Neural progenitor cell (in vitro differentiated cells): ENCODE measurements around the gene RASSF5. TPM values are rescaled to one million over a fixed set of nuclear protein-coding genes. Genes with fewer than 3 reads are reported as not detected.

ENCODE experiments used
- DNase-seq: peaks from one replicate; pipeline ENCODE4 v3.0.0-alpha.2; 2016; ENCODE audit warnings: low spot score
- H2AFZ ChIP-seq: fragments of 200-600 bp; sonication (generic); replicated peaks from 2 replicates; pipeline ENCODE4 v1.6.1; 2016; ENCODE audit warnings: antibody characterized with exemption
- H3F3A ChIP-seq: fragments of 200-600 bp; sonication (generic); 2 replicates; pipeline ENCODE4 v1.6.1; 2016; ENCODE audit warnings: antibody characterized with exemption, low read depth
- H3K27ac ChIP-seq: fragments of 200-600 bp; sonication (generic); 2 replicates; pipeline ENCODE4 v1.5.1; 2016; ENCODE audit warnings: mild to moderate bottlenecking
- H3K27me3 ChIP-seq: fragments of 200-600 bp; sonication (generic); 2 replicates; pipeline ENCODE4 v1.6.1; 2016; ENCODE audit warnings: mild to moderate bottlenecking, moderate library complexity
- H3K36me3 ChIP-seq: fragments of 200-600 bp; sonication (generic); 2 replicates; pipeline ENCODE4 v1.5.1; 2016
- H3K4me1 ChIP-seq: fragments of 200-600 bp; sonication (generic); 2 replicates; pipeline ENCODE4 v1.6.1; 2016; ENCODE audit warnings: mixed run types
- H3K4me2 ChIP-seq: fragments of 200-600 bp; sonication (generic); 2 replicates; pipeline ENCODE4 v1.6.1; 2016
- H3K4me3 ChIP-seq: fragments of 200-600 bp; sonication (generic); 2 replicates; pipeline ENCODE4 v1.5.1; 2016
- H3K79me2 ChIP-seq: fragments of 200-600 bp; sonication (generic); 2 replicates; pipeline ENCODE4 v1.6.1; 2016; ENCODE audit warnings: low read depth
- H3K9ac ChIP-seq: fragments of 200-600 bp; sonication (generic); 2 replicates; pipeline ENCODE4 v1.6.1; 2016
- H3K9me3 ChIP-seq: fragments of 200-600 bp; sonication (generic); 2 replicates; pipeline ENCODE4 v1.5.1; 2016; ENCODE audit warnings: low read depth
- H4K20me1 ChIP-seq: fragments of 200-600 bp; sonication (generic); 2 replicates; pipeline ENCODE4 v1.6.1; 2016; ENCODE audit warnings: low read depth
- H3K27ac Mint-ChIP-seq: 3 replicates; pipeline ENCODE4 v1.8.0; 2021; ENCODE audit warnings: mixed read lengths
- H3K27me3 Mint-ChIP-seq: 2 replicates; pipeline ENCODE4 v1.8.0; 2022; ENCODE audit warnings: low read depth, mild to moderate bottlenecking, inconsistent platforms, moderate library complexity, mixed read lengths; ENCODE audit not compliant: insufficient read depth
- H3K36me3 Mint-ChIP-seq: 3 replicates; pipeline ENCODE4 v1.8.0; 2021; ENCODE audit warnings: mixed read lengths
- H3K4me1 Mint-ChIP-seq: 3 replicates; pipeline ENCODE4 v1.8.0; 2021; ENCODE audit warnings: mixed read lengths
- H3K4me3 Mint-ChIP-seq: 3 replicates; pipeline ENCODE4 v1.8.0; 2021; ENCODE audit warnings: mild to moderate bottlenecking, moderate library complexity, mixed read lengths
- H3K9me3 Mint-ChIP-seq: 3 replicates; pipeline ENCODE4 v1.8.0; 2020; ENCODE audit warnings: mixed read lengths
- CTCF ChIP-seq: fragments of 200-600 bp; sonication (generic); IDR thresholded peaks from 2 replicates; pipeline ENCODE4 v1.5.1; 2017; ENCODE audit warnings: antibody characterized with exemption, mild to moderate bottlenecking
- EZH2 ChIP-seq: fragments of 200-600 bp; sonication (generic); IDR thresholded peaks from 2 replicates; pipeline ENCODE4 v1.6.1; 2017; ENCODE audit warnings: antibody characterized with exemption, mild to moderate bottlenecking, moderate library complexity
- EZH2phosphoT487 ChIP-seq: fragments of 200-600 bp; sonication (generic); IDR thresholded peaks from 2 replicates; pipeline ENCODE4 v1.6.1; 2017; ENCODE audit warnings: antibody characterized with exemption
- total RNA-seq: library from RNA; depleted of rRNA; stranded (reverse); fragments of >200 nt; gene quantifications from 2 replicates; pipeline ENCODE4 v1.2.3, GENCODE V29; 2015; ENCODE audit warnings: low replicate concordance

RASSF5 gene
- total RNA-seq, 1 donor from 2014 or later = 0.43 TPM

- no peak overlapping the region for H3K9ac ChIP-seq
- TF ChIP-seq CTCF = no peak
Measured at GRCh38 chr1:206464456-206464964, 42.8 kb upstream of the RASSF5 start.

GRCh38 chr1:206465951-206466350 lies 41.4 kb upstream of the RASSF5 start:
- no peak for DNase-seq
- no peak overlapping the region for H3K9ac ChIP-seq
- H4K20me1 ChIP-seq = no peaks in the 10 kb centered on the region
- H3F3A ChIP-seq = peaks cover 9% of the 10 kb centered on the region
- H3K79me2 ChIP-seq = no peaks in the 10 kb centered on the region
- H3K4me1 Mint-ChIP-seq = peaks cover 52% of the 10 kb centered on the region
- H3K4me2 ChIP-seq = no peak overlapping the region
- H3K4me3 Mint-ChIP-seq = no peak overlapping the region
- no peak overlapping the region for H2AFZ ChIP-seq
- peaks cover 6% of the 10 kb centered on the region for H3K27me3 Mint-ChIP-seq
- no peak overlapping the region for H3K4me3 ChIP-seq
- TF ChIP-seq CTCF = no peak
- no peak for TF ChIP-seq EZH2phosphoT487
- TF ChIP-seq EZH2 = no peak
- H3K36me3 ChIP-seq = no peaks in the 10 kb centered on the region
- H3K4me1 ChIP-seq = peaks cover 14% of the 10 kb centered on the region
- H3K27ac ChIP-seq = no peak overlapping the region
- no peak overlapping the region for H3K27ac Mint-ChIP-seq
- H3K36me3 Mint-ChIP-seq = peaks cover 16% of the 10 kb centered on the region
- no peaks in the 10 kb centered on the region for H3K27me3 ChIP-seq
- no peaks in the 10 kb centered on the region for H3K9me3 Mint-ChIP-seq
- no peaks in the 10 kb centered on the region for H3K9me3 ChIP-seq

More at GRCh38 chr1:206464456-206464964, 42.8 kb upstream of the RASSF5 start:
- no peaks in the 10 kb centered on the region for H3K9me3 ChIP-seq
- H2AFZ ChIP-seq = no peak overlapping the region
- peaks cover under 1% of the 10 kb centered on the region for H3K4me1 ChIP-seq
- no peak overlapping the region for H3K4me3 Mint-ChIP-seq
- no peak for DNase-seq
- peaks cover 27% of the 10 kb centered on the region for H3K36me3 Mint-ChIP-seq
- H3K36me3 ChIP-seq = no peaks in the 10 kb centered on the region
- peaks cover 38% of the 10 kb centered on the region for H3K4me1 Mint-ChIP-seq
- H3K4me3 ChIP-seq = no peak overlapping the region
- no peaks in the 10 kb centered on the region for H3K79me2 ChIP-seq
- H4K20me1 ChIP-seq = no peaks in the 10 kb centered on the region
- no peak overlapping the region for H3K4me2 ChIP-seq
- no peaks in the 10 kb centered on the region for H3K27me3 ChIP-seq
- H3K27ac Mint-ChIP-seq = no peak overlapping the region
- H3K27ac ChIP-seq = no peak overlapping the region
- H3F3A ChIP-seq = peaks cover 7% of the 10 kb centered on the region
- H3K27me3 Mint-ChIP-seq = peaks cover 2% of the 10 kb centered on the region
- H3K9me3 Mint-ChIP-seq = no peaks in the 10 kb centered on the region

GRCh38 chr1:206466840-206467649 lies 40.3 kb upstream of the RASSF5 start:
- TF ChIP-seq EZH2 = no peak
- TF ChIP-seq CTCF = no peak
- no peak for TF ChIP-seq EZH2phosphoT487
- H3K79me2 ChIP-seq = no peaks in the 10 kb centered on the region
- no peaks in the 10 kb centered on the region for H3K9me3 Mint-ChIP-seq
- no peak overlapping the region for H3K27ac Mint-ChIP-seq
- H3K4me3 Mint-ChIP-seq = no peak overlapping the region
- peaks cover 59% of the 10 kb centered on the region for H3K4me1 Mint-ChIP-seq
- no peak overlapping the region for H2AFZ ChIP-seq
- no peak overlapping the region for H3K27ac ChIP-seq
- H3K36me3 ChIP-seq = no peaks in the 10 kb centered on the region
- no peaks in the 10 kb centered on the region for H3K9me3 ChIP-seq
- H4K20me1 ChIP-seq = no peaks in the 10 kb centered on the region
- no peaks in the 10 kb centered on the region for H3K27me3 ChIP-seq
- H3F3A ChIP-seq = peaks cover 3% of the 10 kb centered on the region
- DNase-seq = no peak
- H3K4me2 ChIP-seq = no peak overlapping the region
- no peak overlapping the region for H3K4me3 ChIP-seq
- H3K9ac ChIP-seq = no peak overlapping the region
- peaks cover 6% of the 10 kb centered on the region for H3K27me3 Mint-ChIP-seq
- peaks cover 25% of the 10 kb centered on the region for H3K4me1 ChIP-seq
- H3K36me3 Mint-ChIP-seq = peaks cover 7% of the 10 kb centered on the region
